ENCODE measurements around the gene SSH2.
A peak's percentile ranks its signal among the peaks of the same experiment; 100 is the strongest.
"Not testable (repeated sequence)": the region's sequence is repeated elsewhere in the genome, so short reads cannot be mapped to it uniquely, and the experiment has no call there.

The SSH2 gene

DNA sequence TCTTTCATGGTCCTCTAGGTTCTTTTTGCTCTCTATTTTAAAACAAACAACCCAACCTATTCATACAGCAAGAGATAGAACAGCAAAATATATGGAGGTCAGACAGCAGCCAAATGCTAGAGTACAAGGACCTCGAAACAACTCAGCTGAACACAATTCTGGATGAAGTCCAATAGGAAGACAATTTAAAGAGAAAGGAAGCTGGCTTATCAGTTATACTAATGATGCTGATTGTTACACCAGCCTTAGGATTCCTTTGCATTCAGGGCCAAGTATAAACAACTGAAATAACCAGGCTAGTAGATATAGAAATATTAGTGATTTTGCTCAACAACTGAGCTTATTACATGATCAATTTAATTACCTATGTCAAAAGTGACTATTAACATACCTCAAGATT is 2.5 kb downstream of the SSH2 start:
- DNase-seq = no peak

DNA sequence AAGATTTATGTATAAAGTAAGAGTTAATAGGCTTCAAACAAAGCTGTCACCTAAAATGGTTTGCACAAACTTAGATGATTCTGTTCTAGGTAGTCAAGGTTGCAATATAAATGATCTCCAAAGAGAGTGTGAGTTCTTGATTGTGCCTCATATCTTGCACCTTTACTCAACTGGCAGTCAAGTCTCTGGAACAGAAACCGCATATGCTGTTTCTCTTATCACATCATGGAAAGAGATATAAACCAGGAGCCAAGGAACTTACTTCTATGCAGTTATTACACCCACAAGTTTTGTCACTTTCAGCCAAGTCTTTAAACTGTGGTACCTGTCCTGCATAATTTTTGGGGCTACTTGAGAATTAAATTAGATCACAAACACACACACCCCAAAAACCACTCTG is 5.2 kb downstream of the SSH2 start:
- no peak for DNase-seq

DNA sequence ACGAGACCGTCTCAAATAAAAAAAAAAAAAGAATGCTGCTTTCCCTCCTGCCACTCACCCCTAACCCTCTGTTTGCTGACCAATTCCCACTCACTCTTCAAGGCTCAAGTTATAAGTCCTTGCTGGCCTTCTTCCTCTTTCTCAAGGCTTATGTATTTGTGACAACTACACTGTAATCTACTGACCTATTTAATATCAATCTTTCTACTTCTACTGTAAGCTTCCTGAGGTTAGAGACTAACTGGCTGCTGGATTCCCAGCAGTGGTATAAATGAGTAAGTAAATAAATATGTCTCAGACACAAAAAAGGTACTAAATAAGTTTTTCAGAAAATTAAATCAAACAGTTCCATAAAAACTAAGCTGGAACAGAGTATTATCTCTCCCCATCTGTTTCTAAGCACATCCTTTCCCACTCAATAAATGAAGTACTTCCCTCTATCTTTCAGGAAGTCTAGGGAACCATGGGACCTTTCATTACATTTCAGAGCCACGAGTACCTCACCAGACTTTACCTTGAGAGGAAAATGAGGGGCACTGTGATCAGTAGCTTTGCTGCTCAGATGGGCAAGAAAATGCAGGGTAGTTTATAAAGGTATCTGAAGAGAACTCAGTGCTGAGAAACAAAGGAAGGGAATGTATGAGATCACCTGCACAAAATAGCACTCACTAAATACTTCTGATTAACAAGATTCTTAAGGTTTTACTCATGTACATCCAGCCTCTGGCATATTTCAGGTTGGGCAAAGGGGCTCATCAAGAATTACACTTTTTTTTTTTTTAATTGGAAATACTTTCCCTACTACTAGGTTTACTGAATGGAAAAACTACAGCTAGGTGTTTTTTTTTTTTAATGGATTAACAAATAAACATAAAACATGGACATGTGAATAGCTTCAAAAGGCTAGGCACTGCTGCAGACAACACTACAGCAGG is 10.8 kb downstream of the SSH2 start:
- no peak for DNase-seq

DNA sequence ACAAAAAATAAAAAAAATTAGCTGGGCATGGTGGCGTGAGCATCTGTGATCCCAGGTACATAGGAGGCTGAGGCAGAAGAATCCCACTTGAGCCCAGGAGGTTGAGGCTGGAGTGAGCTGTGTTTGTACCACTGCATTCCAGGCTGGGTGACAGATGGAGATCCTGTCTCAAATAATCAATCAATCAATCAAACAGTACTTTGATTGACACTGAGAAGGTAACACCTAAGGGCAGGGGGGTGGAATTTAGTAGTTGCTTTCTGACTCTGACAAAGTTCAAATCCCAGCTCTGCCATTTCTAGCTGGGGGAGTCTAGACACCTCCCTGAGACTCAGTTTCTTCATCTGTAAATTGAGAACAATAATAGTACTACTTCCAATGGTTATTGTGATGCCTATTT is 12.0 kb downstream of the SSH2 start:
- no peak for DNase-seq

DNA sequence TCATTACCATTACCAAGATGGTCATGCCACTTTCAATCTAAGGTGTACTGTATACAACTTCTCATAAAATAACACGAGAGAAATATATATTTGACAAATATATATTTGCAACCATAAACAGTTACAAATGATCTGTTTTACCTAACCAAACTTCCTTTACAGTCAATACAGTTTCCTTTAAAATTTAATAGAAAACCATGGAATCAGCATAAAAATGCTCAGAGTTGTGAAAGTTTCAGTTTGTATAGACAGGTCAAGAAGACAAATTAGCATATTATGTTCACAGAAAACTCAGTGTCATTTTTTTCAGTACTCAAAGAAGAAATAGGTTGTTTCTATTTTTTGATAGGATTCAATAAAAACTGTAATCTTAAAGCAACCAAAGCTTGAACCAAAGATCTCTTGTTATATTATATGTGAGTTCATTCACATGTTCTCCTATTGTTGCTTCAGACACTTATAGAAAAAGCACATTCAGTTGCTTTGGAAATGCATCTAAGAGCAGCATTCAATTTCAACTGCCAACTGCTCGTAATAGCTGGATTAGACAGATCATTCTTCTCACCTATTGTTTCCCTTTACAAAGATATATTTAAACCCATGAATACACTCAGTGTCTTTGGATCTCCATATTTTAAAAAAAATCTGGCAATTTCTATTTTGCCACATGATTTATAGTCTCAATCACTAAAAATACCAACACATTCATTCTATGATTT is 15.1 kb downstream of the SSH2 start:
- DNase-seq = no peak

DNA sequence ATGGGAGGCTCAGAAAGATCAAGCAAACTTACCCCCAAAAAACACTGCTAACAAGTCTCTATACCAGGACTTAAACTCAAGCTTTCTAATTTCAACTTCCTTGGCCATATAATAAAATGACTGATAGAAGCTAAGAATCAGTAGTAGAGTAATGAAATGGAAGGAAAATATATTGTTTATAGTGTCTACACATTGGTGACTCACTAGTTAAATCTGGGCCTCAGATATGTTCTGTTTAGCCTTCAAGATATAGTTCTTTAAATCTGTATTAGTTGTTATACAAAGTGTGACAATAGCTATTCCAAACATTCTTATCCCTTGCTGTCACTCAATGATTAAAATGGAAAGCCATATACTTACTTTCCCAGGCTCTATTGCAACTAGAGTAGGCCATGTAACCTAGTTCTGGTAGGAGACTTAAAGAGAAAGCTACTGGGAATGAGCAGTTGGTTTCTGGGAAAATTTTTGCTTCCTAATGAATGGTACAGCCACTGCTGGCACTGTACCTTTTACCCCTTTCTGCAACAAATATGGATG is 18.3 kb downstream of the SSH2 start:
- DNase-seq = no peak

DNA sequence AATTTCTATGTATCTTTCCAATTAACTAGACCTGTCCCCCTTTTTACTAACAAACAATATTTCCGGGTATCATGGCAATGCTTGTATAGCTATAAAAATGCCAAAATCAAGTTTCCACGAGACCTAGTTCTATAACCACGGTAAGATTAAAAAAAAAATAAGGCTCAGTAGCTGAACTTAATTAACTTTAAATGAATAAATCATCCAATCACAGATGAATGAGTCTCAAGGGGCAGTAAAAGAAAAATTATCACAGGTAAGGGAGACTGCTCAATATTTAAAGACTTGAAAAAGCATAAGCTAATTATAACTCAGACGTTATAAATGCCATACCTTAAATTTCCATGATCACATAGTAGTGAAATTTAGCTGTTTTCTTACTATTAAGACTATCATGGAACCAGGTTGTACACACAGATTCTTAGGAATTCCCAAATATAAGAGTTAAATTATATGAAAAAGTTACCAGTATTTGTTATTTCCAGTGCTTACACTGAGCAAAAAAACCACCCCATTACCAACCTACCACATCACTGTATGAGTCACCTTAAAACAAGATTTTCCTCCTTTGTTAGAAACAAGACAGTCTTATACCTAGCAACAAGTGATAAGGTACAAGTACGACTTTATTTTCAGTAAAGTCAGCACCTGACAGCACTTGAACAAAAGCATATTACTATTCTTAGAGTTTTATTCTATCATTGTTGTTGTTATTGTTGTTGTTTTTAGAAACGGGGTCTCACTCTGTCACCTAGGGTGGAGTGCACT is 20.6 kb downstream of the SSH2 start:
- peak in 1 of 5 experiments; percentile 32 for DNase-seq

DNA sequence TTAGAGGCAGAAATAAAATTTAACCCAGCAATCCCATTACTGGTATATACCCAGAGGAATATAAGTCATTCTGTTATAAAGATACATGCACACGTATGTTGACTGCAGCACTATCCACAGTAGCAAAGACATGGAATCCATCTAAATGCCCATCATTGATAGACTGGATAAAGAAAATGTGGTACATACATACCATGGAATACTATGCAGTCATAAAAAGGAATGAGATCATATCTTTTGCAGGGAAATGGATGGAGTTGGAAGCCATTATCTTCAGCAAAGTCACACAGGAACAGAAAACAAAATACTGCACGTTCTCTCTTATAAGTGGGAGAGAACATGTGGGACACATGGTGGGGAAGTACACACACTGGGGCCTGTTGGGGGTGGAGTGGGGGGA is 23.1 kb downstream of the SSH2 start:
- DNase-seq = no peak

DNA sequence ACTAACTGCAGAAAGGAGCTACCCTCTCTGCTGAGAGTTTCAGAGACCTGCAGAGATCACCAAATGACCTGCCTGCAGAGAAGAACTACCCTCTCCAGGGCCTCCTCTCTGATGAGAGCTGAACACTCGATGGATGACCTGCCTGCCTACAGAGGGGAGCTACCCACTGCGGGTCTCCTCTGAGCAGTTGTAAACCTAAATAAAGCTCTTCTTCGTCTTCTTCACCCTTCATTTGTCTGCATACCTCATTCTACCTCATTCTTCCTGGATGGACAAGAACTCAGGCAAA is 24.2 kb downstream of the SSH2 start:
- DNase-seq = no peak

DNA sequence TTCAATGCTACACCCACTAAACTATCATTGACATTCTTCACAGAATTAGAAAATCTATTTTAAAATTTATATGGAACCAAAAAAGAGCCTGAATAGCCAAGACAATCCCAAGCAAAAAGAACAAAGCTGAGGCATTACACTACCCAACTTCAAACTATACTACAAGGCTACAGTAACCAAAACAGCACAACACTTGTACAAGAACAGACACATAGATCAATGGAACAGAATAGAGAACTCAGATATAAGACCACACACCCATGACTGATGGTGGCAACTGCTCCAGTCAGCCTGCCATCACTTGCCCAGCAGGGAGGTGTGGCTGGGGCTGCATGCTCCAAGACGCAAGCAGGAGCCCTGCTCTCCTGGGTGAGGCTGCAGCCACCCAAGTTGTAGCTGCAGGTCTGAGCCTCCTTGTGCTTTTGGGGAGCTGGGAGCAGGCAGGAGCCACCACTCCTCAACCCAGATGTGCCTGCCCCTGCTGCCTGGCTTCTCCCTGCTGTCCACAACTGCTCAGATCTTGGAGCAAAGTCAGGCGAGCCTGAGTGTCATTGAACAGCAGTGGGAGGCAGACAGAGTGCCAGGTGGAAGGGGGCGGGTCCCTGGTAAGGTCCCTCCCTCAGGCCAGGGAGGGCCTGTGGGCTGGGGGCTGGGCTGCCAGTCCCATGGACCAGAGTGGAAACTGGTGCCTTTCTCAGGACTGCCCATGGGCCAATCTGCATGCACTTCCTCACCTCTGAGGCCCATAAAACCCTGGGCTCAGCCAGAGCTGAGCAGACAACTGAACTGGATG is 24.7 kb downstream of the SSH2 start:
- DNase-seq = no peak

DNA sequence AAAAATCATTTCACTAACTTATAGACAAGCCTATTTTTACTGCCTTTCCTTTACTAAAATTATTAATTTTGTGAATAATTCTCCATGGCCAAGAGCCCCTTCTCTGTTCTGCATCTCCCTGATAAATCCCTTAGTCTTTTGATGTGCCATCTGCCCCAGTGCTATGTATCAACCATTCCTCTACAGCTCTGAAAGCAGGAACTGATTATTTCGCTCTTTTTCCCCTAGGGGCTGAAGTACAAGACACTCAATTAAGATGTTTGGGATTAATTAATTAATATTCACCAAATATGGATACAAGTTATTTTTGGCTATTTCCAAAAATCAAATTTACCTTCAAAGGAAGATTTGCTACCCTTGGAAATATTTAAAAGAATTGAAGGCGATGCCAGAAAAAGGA is 26.6 kb downstream of the SSH2 start:
- DNase-seq = no peak

DNA sequence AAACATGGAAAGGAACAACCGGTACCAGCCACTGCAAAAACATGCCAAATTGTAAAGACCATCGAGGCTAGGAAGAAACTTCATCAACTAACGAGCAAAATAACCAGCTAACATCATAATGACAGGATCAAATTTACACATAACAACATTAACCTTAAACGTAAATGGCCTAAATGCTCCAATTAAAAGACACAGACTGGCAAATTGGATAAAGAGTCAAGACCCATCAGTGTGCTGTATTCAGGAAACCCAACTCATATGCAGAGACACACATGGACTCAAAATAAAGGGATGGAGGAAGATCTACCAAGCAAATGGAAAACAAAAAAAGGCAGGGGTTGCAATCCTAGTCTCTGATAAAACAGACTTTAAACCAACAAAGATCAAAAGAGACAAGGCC is 32.9 kb downstream of the SSH2 start:
- not testable (repeated sequence) for DNase-seq

DNA sequence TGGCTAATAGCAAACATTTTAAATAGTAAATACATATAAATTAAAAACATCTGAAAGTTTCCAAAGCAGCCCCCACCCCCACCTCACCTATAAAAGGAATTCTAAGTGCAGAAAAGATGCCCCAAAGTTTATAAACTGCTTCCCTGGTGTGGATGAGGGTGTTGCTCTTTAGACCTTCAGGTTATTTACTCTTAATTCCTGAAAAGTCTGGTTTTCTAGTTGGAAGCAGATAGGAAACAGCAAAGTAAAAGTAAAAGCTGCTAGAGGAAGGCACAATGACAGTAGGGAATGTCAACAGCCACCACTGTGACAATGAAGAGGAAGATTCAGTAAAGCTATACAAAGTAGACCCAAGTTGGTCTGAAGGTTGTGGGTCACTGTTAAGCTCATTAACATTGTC is 37.8 kb downstream of the SSH2 start:
- no peak for DNase-seq

DNA sequence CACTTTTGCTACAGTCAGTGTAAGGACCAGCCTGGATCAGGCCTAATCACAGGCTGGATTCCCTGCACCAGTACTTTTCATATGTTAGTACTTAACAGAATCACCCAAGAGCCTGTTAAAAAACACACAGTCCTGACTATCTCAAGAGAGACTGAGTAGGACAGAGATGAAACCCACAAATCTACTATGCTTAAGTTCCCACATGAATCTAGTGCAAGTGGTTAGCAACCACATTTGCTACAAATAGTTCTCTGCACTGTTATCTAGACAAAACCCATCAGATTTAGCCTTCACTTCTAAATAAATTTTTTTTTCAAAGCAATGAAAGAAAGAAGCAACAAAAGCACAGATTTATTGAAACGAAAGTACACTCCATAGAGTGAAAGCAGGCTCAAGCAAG is 38.9 kb downstream of the SSH2 start:
- peak in 1 of 5 experiments; percentile 64 for DNase-seq

DNA sequence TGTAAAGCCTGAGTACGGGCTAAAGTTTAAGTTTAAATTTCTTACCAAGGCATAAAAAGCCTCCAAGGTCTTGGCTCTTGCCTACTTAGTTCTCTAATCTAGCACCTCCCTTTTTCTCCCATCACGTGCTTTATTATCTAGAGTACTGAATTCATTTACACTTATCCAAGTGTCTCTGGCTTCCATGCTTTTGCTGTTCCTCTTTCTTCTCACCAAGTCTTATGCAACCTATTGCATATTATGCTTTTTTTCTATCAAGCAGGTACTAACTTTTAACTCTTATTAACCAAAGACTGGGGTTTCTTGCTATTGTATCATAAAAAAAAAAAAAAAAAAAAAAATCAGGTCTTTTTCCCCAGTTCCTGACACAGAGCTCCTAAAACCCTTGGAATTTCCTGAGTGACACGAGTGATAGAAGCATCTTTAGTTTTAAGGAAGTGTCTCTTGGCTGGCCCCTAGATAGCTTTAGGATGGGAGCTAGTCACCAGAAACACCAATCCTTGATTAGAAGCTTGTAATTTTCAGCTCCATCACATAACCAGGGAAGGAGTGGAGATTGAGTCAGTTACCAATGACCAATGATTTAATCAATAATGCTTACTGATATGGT is 44.9 kb downstream of the SSH2 start:
- DNase-seq = no peak

DNA sequence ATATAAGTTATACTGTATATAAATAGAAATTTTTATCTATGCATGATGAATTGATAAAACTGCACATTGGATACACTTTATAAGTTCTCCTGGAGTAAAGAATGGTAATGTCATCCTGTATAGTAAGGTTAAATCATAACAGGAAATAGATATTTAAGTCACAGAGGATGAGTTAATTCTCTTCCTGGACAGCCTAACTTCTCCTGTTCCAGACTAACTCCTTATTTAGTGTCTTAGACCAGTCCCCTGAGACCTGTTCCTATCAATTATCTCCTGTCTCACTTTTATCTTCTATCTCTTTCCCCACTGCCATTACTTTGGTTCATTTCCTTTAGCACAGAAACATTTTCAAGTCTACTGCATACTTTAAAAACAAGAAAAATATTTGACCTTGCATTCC is 46.5 kb downstream of the SSH2 start:
- no peak for DNase-seq

DNA sequence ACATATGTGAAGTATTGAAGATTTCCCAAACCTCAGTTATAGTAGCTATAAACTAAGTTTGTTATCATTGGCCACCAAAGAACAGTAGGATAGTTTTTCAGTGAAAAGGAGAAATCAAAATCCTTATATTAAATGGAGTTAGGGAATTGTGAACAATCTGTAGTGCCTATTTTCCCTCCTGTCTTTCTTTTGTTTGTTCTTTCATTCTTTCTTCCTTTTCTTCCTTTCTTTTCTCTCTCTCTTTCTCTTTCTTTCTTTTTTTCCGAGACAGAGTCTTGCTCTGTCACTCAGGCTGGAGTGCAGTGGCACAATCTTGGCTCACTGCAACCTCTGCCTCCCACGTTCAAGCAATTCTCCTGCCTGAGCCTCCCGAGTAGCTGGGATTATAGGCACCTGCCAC is 48.8 kb downstream of the SSH2 start:
- no peak for DNase-seq

DNA sequence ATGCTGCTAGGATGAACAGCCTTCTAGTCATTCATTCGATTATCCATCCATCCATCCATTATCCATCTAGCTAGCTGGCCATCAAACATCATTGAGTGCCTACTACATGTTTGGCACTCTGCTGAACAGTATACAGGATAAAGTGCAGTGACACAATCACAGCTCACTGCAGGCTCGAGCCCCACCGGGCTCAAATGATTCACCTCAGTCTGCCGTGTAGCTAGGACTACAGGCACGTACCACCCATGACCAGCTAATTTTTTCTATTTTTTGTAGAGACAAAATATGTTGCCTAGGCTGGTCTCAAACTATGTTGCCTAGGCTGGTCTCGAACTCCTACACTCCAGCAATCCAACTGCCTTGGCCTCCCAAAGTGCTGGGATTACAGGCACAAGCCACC is 50.0 kb downstream of the SSH2 start:
- DNase-seq = no peak

DNA sequence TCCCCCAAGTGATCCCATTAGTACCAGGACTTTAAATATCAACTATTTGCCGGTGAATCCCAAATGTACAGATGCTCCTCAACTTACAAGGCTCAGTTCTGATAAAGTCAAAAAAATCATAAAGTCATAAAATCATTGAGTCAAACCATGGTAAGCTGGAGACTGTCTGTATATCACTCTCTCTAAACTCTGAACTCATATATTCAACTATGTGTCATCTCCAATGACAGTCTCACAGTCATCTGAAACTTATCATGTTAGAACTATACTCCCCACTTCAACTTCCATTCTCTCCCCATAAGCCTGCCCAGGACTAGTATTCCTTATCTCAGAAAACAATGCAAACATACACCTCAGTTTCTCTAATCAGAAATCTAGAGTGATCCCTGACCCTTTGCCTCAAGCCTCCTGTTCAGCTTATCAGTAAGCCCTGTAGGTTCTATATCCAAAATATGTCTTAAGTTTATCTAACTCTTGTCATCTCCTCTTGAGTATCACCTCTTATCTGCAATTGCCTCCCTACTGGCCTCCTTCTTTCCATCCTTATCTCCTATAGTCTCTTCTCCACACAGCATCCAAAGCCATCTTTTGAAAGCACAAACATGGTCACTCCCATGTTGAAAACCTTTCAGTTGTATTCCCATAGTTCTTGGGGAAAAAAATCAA is 55.0 kb downstream of the SSH2 start:
- no peak for DNase-seq

DNA sequence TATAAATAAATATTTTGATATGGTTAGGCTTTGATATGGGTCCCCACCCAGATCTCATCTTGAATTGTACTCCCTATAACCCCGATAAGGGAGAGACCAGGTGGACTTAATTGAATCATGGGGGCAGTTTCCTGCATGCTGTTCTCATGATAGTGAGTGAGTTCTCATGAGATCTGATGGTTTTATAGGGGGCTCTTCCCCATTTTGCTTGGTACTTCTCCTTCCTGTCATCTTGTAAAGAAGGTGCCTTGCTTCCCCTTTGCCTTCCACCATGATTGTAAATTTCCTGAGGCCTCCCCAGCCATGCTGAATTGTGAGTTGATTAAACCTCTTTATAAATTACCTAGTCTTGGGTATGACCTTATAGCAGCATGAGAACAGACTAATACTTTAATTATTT is 55.7 kb downstream of the SSH2 start:
- DNase-seq = not testable (repeated sequence)

DNA sequence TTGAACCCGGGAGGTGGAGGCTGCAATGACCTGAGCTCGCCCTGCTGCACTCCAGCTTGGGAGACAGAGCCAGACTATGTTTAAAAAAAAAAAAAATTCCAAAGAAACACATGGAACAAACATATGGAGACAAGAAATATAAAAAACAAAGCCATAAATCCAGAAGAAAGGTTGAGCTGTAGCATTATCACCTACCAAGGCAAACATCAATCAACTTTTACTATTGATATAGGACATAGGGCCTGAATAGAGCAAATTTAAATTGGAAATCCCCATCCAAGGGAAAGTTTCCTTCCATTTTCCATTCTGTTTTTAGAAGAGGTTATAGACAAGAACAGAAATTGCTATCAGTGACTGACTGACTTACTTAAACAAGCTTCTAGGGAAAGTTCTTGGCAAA is 56.6 kb downstream of the SSH2 start:
- DNase-seq = no peak
